Measurements from ENCODE around the gene HAVCR1. TPM values are rescaled to one million over a fixed set of nuclear protein-coding genes. Genes with fewer than 3 reads are reported as not detected.

HAVCR1 gene
- total RNA-seq, 1 experiment from 2014 or later = 5.8 TPM

- no TSS peak for BruUV-seq (replicated peaks)
- Mint-ChIP-seq H3K4me3 (ENCODE audit: low read depth, unreplicated experiment) (no peak overlapping the region), H3K9me3 (ENCODE audit: low read depth, unreplicated experiment) (no peaks in the 10 kb centered on the region), H3K27ac (ENCODE audit: unreplicated experiment) (no peak overlapping the region), H3K4me1 (ENCODE audit: low read depth, unreplicated experiment) (peaks cover 35% of the 10 kb centered on the region), H3K36me3 (ENCODE audit: insufficient read depth, unreplicated experiment) (peaks cover 8% of the 10 kb centered on the region), H3K27me3 (ENCODE audit: unreplicated experiment) (no peaks in the 10 kb centered on the region)
- TF ChIP-seq, protein P1, sequence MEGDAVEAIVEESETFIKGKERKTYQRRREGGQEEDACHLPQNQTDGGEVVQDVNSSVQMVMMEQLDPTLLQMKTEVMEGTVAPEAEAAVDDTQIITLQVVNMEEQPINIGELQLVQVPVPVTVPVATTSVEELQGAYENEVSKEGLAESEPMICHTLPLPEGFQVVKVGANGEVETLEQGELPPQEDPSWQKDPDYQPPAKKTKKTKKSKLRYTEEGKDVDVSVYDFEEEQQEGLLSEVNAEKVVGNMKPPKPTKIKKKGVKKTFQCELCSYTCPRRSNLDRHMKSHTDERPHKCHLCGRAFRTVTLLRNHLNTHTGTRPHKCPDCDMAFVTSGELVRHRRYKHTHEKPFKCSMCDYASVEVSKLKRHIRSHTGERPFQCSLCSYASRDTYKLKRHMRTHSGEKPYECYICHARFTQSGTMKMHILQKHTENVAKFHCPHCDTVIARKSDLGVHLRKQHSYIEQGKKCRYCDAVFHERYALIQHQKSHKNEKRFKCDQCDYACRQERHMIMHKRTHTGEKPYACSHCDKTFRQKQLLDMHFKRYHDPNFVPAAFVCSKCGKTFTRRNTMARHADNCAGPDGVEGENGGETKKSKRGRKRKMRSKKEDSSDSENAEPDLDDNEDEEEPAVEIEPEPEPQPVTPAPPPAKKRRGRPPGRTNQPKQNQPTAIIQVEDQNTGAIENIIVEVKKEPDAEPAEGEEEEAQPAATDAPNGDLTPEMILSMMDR (IDR thresholded peaks at IDR 0.05; ENCODE audit: unreplicated experiment) = no peak
- CTCF ChIA-PET = interaction anchor here (1.5 kb wide), 1 partner anchor 37 kb away, joined by 3 read pairs; no protein-coding TSS in a partner anchor
- no peak for DNase-seq
- intact Hi-C loops (cut with micrococcal nuclease; ENCODE audit: unreplicated experiment) = no loop called here
These were observed 17.6 kb upstream of the HAVCR1 start for GRCh38 chr5:157076558-157076957.

- peak overlapping the region; percentile 31 for H3K4me3 Mint-ChIP-seq (ENCODE audit: low read depth, unreplicated experiment)
- peak overlapping the region; percentile 91 for H3K27ac Mint-ChIP-seq (ENCODE audit: unreplicated experiment)
- peaks cover 8% of the 10 kb centered on the region for H3K36me3 Mint-ChIP-seq (ENCODE audit: insufficient read depth, unreplicated experiment)
- peaks cover 46% of the 10 kb centered on the region for H3K4me1 Mint-ChIP-seq (ENCODE audit: low read depth, unreplicated experiment)
- H3K27me3 Mint-ChIP-seq (ENCODE audit: unreplicated experiment) = no peaks in the 10 kb centered on the region
- BruUV-seq (replicated peaks) = no TSS peak
- intact Hi-C loops (cut with micrococcal nuclease; ENCODE audit: unreplicated experiment) = loop anchor here (5.0 kb wide), 2 partner anchors 40 to 60 kb away; no protein-coding TSS in a partner anchor
- peak; percentile 83 for DNase-seq
- CTCF ChIA-PET = interaction anchor here (1.8 kb wide), 1 partner anchor 59 kb away, joined by 7 read pairs; no protein-coding TSS in a partner anchor
- no peaks in the 10 kb centered on the region for H3K9me3 Mint-ChIP-seq (ENCODE audit: low read depth, unreplicated experiment)
- TF ChIP-seq, protein P1 (IDR thresholded peaks at IDR 0.05; ENCODE audit: unreplicated experiment) = no peak
These were observed 13.6 kb upstream of the HAVCR1 start for GRCh38 chr5:157072508-157072907.

DNA sequence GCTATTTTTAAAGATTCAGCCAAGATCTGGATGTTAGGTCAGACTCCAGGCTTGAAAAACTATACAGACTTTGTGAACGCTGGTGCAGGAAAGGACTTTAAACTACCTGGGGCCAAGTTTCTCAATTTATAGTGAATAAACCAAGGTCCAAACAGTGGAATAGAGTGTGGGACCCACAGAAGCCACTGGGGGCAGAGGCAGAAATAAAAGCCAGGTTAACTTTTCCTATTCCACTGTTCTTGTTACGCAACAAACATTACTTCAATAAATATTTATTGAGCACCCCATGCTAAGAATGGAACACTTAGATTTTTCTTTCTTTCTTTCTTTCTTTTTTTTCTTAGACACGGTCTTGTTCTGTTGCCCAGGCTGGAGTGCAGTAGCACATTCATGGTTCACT is 11.0 kb upstream of the HAVCR1 start:
- CTCF ChIA-PET = no interaction called here
- TF ChIP-seq, protein P1 (IDR thresholded peaks at IDR 0.05; ENCODE audit: unreplicated experiment) = no peak
- no peak for DNase-seq
- intact Hi-C loops (cut with micrococcal nuclease; ENCODE audit: unreplicated experiment) = loop anchor here (5.0 kb wide), 2 partner anchors 38 to 62 kb away; no protein-coding TSS in a partner anchor
- Mint-ChIP-seq H3K9me3 (ENCODE audit: low read depth, unreplicated experiment) (no peaks in the 10 kb centered on the region), H3K4me1 (ENCODE audit: low read depth, unreplicated experiment) (peaks cover 56% of the 10 kb centered on the region), H3K36me3 (ENCODE audit: insufficient read depth, unreplicated experiment) (peaks cover 8% of the 10 kb centered on the region), H3K4me3 (ENCODE audit: low read depth, unreplicated experiment) (no peak overlapping the region), H3K27ac (ENCODE audit: unreplicated experiment) (peak overlapping the region; percentile 18), H3K27me3 (ENCODE audit: unreplicated experiment) (no peaks in the 10 kb centered on the region)
- no TSS peak for BruUV-seq (replicated peaks)

DNA sequence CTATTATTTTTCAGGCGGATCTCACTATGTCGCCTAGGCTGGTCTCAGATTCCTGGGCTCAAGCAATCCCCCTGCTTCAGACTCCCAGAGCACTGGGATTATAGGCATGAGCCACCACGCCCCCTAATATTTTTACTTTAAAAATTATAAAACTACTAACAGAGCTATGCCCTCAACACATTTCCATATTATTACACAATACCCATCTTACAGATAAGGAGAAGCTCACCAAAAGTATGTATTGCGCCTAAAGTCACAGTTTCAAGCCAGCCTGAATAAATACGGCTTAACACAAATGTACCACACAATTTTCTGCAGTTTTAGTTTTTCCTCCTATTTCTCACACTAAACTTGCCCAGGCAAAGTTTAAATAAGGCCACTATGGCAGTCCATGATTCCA is 9.9 kb upstream of the HAVCR1 start:
- TF ChIP-seq, protein P1 (IDR thresholded peaks at IDR 0.05; ENCODE audit: unreplicated experiment) = no peak
- BruUV-seq (replicated peaks) = no TSS peak
- CTCF ChIA-PET = no interaction called here
- Mint-ChIP-seq H3K4me3 (ENCODE audit: low read depth, unreplicated experiment) (no peak overlapping the region), H3K27me3 (ENCODE audit: unreplicated experiment) (no peaks in the 10 kb centered on the region), H3K9me3 (ENCODE audit: low read depth, unreplicated experiment) (no peaks in the 10 kb centered on the region), H3K27ac (ENCODE audit: unreplicated experiment) (peak overlapping the region; percentile 40), H3K4me1 (ENCODE audit: low read depth, unreplicated experiment) (peaks cover 57% of the 10 kb centered on the region), H3K36me3 (ENCODE audit: insufficient read depth, unreplicated experiment) (peaks cover 8% of the 10 kb centered on the region)
- intact Hi-C loops (cut with micrococcal nuclease; ENCODE audit: unreplicated experiment) = no loop called here
- no peak for DNase-seq

Data from Calu3 (cell line).